ENCODE data around the gene SIM1. TPM values are rescaled to one million over a fixed set of nuclear protein-coding genes. Genes with fewer than 3 reads are reported as not detected.
A peak's percentile ranks its signal among the peaks of the same experiment; 100 is the strongest.

SIM1 gene
- total and polyA plus RNA-seq, 9 donors: 0.37 to 5.5 (median 2.9) TPM

- no peaks in the 10 kb centered on the region for H3K9me3 ChIP-seq (replicated peaks; ENCODE audit: control insufficient read depth, low read depth, low read length)
- H3K4me1 ChIP-seq (ENCODE audit: control insufficient read depth, insufficient read depth, low read length): peaks cover 16% of the 10 kb centered on the region
- H3K36me3 ChIP-seq (ENCODE audit: control insufficient read depth, insufficient read depth, low read length): no peaks in the 10 kb centered on the region
- peak overlapping the region; percentile 58 for H3K4me3 ChIP-seq (ENCODE audit: low read length)
- H3K27ac ChIP-seq (ENCODE audit: low read length): peak overlapping the region; percentile 63
- peaks cover 68% of the 10 kb centered on the region for H3K27me3 ChIP-seq (ENCODE audit: control insufficient read depth, insufficient read depth, low read length)
- DNase-seq: no peak
- 5% methylated on average over 17 of the region's 24 CpGs for WGBS (ENCODE audit: insufficient coverage)
These were observed 1.0 kb downstream of the SIM1 start for GRCh38 chr6:100463630-100464161.

- H3K9me3 ChIP-seq (replicated peaks; ENCODE audit: control insufficient read depth, low read depth, low read length): no peaks in the 10 kb centered on the region
- H3K27ac ChIP-seq (ENCODE audit: low read length): peak overlapping the region; percentile 63
- DNase-seq: no peak
- peaks cover 16% of the 10 kb centered on the region for H3K4me1 ChIP-seq (ENCODE audit: control insufficient read depth, insufficient read depth, low read length)
- no peaks in the 10 kb centered on the region for H3K36me3 ChIP-seq (ENCODE audit: control insufficient read depth, insufficient read depth, low read length)
- peak overlapping the region; percentile 58 for H3K4me3 ChIP-seq (ENCODE audit: low read length)
- H3K27me3 ChIP-seq (ENCODE audit: control insufficient read depth, insufficient read depth, low read length): peaks cover 74% of the 10 kb centered on the region
- WGBS (ENCODE audit: insufficient coverage): 19% methylated on average over 7 of the region's 13 CpGs
These were observed 1.8 kb downstream of the SIM1 start for GRCh38 chr6:100462706-100463629.

GRCh38 chr6:100461917-100462705 lies 2.6 kb downstream of the SIM1 start:
- peaks cover 16% of the 10 kb centered on the region for H3K4me1 ChIP-seq (ENCODE audit: control insufficient read depth, insufficient read depth, low read length)
- peaks cover 74% of the 10 kb centered on the region for H3K27me3 ChIP-seq (ENCODE audit: control insufficient read depth, insufficient read depth, low read length)
- H3K9me3 ChIP-seq (replicated peaks; ENCODE audit: control insufficient read depth, low read depth, low read length): no peaks in the 10 kb centered on the region
- H3K36me3 ChIP-seq (ENCODE audit: control insufficient read depth, insufficient read depth, low read length): no peaks in the 10 kb centered on the region
- H3K4me3 ChIP-seq (ENCODE audit: low read length): peak overlapping the region; percentile 58
- peak overlapping the region; percentile 43 for H3K27ac ChIP-seq (ENCODE audit: low read length)
- no peak for DNase-seq
- no CpG with 5 or more reads among the region's 3 CpGs for WGBS (ENCODE audit: insufficient coverage)

- Histone ChIP-seq H3K4me3 (ENCODE audit: low read length) (peak overlapping the region; percentile 40), H3K27me3 (ENCODE audit: control insufficient read depth, insufficient read depth, low read length) (peaks cover 74% of the 10 kb centered on the region), H3K4me1 (ENCODE audit: control insufficient read depth, insufficient read depth, low read length) (peaks cover 16% of the 10 kb centered on the region), H3K9me3 (replicated peaks; ENCODE audit: control insufficient read depth, low read depth, low read length) (no peaks in the 10 kb centered on the region), H3K27ac (ENCODE audit: low read length) (peak overlapping the region; percentile 69), H3K36me3 (ENCODE audit: control insufficient read depth, insufficient read depth, low read length) (no peaks in the 10 kb centered on the region)
- DNase-seq: no peak
- 1% methylated on average over 23 of the region's 29 CpGs for WGBS (ENCODE audit: insufficient coverage)
These were observed 3.3 kb downstream of the SIM1 start for GRCh38 chr6:100461278-100461916.

- peaks cover 16% of the 10 kb centered on the region for H3K4me1 ChIP-seq (ENCODE audit: control insufficient read depth, insufficient read depth, low read length)
- no peak for DNase-seq
- no peaks in the 10 kb centered on the region for H3K36me3 ChIP-seq (ENCODE audit: control insufficient read depth, insufficient read depth, low read length)
- WGBS (ENCODE audit: insufficient coverage): no CpG with 5 or more reads among the region's 9 CpGs
- H3K4me3 ChIP-seq (ENCODE audit: low read length): peak overlapping the region; percentile 40
- peaks cover 74% of the 10 kb centered on the region for H3K27me3 ChIP-seq (ENCODE audit: control insufficient read depth, insufficient read depth, low read length)
- peak overlapping the region; percentile 52 for H3K27ac ChIP-seq (ENCODE audit: low read length)
- no peaks in the 10 kb centered on the region for H3K9me3 ChIP-seq (replicated peaks; ENCODE audit: control insufficient read depth, low read depth, low read length)
These were observed 4.0 kb downstream of the SIM1 start for GRCh38 chr6:100460650-100461204.

GRCh38 chr6:100459592-100460184 lies 5.0 kb downstream of the SIM1 start:
- peaks cover 7% of the 10 kb centered on the region for H3K4me1 ChIP-seq (ENCODE audit: control insufficient read depth, insufficient read depth, low read length)
- H3K4me3 ChIP-seq (ENCODE audit: low read length): no peak overlapping the region
- no peak for DNase-seq
- no peaks in the 10 kb centered on the region for H3K36me3 ChIP-seq (ENCODE audit: control insufficient read depth, insufficient read depth, low read length)
- H3K27ac ChIP-seq (ENCODE audit: low read length): no peak overlapping the region
- peaks cover 74% of the 10 kb centered on the region for H3K27me3 ChIP-seq (ENCODE audit: control insufficient read depth, insufficient read depth, low read length)
- H3K9me3 ChIP-seq (replicated peaks; ENCODE audit: control insufficient read depth, low read depth, low read length): no peaks in the 10 kb centered on the region

GRCh38 chr6:100458841-100459591 lies 5.7 kb downstream of the SIM1 start:
- no peaks in the 10 kb centered on the region for H3K9me3 ChIP-seq (replicated peaks; ENCODE audit: control insufficient read depth, low read depth, low read length)
- peaks cover 4% of the 10 kb centered on the region for H3K4me1 ChIP-seq (ENCODE audit: control insufficient read depth, insufficient read depth, low read length)
- H3K36me3 ChIP-seq (ENCODE audit: control insufficient read depth, insufficient read depth, low read length): no peaks in the 10 kb centered on the region
- WGBS (ENCODE audit: insufficient coverage): no CpG with 5 or more reads among the region's 10 CpGs
- H3K27ac ChIP-seq (ENCODE audit: low read length): no peak overlapping the region
- no peak overlapping the region for H3K4me3 ChIP-seq (ENCODE audit: low read length)
- peaks cover 74% of the 10 kb centered on the region for H3K27me3 ChIP-seq (ENCODE audit: control insufficient read depth, insufficient read depth, low read length)
- DNase-seq: no peak

GRCh38 chr6:100457311-100457990 lies 7.3 kb downstream of the SIM1 start:
- no peak overlapping the region for H3K4me3 ChIP-seq (ENCODE audit: low read length)
- H3K36me3 ChIP-seq (ENCODE audit: control insufficient read depth, insufficient read depth, low read length): no peaks in the 10 kb centered on the region
- H3K27ac ChIP-seq (ENCODE audit: low read length): no peak overlapping the region
- peaks cover 4% of the 10 kb centered on the region for H3K4me1 ChIP-seq (ENCODE audit: control insufficient read depth, insufficient read depth, low read length)
- DNase-seq: no peak
- H3K27me3 ChIP-seq (ENCODE audit: control insufficient read depth, insufficient read depth, low read length): peaks cover 76% of the 10 kb centered on the region
- 50% methylated on average over 22 of the region's 34 CpGs for WGBS (ENCODE audit: insufficient coverage)
- no peaks in the 10 kb centered on the region for H3K9me3 ChIP-seq (replicated peaks; ENCODE audit: control insufficient read depth, low read depth, low read length)

- Histone ChIP-seq H3K36me3 (ENCODE audit: control insufficient read depth, insufficient read depth, low read length) (no peaks in the 10 kb centered on the region), H3K9me3 (replicated peaks; ENCODE audit: control insufficient read depth, low read depth, low read length) (no peaks in the 10 kb centered on the region), H3K4me1 (ENCODE audit: control insufficient read depth, insufficient read depth, low read length) (peaks cover 4% of the 10 kb centered on the region), H3K4me3 (ENCODE audit: low read length) (no peak overlapping the region), H3K27ac (ENCODE audit: low read length) (no peak overlapping the region), H3K27me3 (ENCODE audit: control insufficient read depth, insufficient read depth, low read length) (peaks cover 82% of the 10 kb centered on the region)
- no CpG with 5 or more reads among the region's 8 CpGs for WGBS (ENCODE audit: insufficient coverage)
- DNase-seq: no peak
These were observed 7.8 kb downstream of the SIM1 start for GRCh38 chr6:100456908-100457235.

All from muscle of leg (tissue), 11 donors.